Endothelial cell of hepatic sinusoid (primary cell): ENCODE data around the gene GOLGA7B.

Source experiments
- in situ Hi-C: cut with HindIII; loops from 2 replicates; pipeline ENCODE4 v1.10.0; 2017; ENCODE audit warnings: low sequenced_read_pairs

Gene GOLGA7B

GRCh38 chr10:97915346-97916131, 65.9 kb downstream of the GOLGA7B start:
- in situ Hi-C loops, result no loop called here

- in situ Hi-C loops, result no loop called here
Observed at GRCh38 chr10:97916586-97916985, 66.9 kb downstream of the GOLGA7B start.

DNA sequence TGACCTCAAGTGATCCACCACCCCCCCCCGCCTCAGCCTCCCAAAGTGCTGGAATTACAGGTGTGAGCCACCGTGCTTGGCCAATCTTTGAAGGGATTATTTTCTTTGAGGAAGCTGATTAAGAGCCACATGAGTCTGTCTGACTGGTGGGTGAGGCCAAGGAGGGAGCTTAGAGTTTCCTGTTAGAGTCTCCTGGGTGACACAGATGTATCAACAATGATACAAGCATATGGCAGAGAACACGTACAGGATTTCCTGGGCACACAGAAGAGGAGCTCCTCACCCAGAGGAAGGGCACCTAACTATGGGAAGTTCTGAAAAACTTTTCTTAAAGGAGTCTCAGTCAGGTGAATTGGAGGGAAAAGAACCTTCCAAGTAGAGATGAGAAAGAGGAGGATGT, 69.4 kb downstream of the GOLGA7B start:
- in situ Hi-C loops, result no loop called here

DNA sequence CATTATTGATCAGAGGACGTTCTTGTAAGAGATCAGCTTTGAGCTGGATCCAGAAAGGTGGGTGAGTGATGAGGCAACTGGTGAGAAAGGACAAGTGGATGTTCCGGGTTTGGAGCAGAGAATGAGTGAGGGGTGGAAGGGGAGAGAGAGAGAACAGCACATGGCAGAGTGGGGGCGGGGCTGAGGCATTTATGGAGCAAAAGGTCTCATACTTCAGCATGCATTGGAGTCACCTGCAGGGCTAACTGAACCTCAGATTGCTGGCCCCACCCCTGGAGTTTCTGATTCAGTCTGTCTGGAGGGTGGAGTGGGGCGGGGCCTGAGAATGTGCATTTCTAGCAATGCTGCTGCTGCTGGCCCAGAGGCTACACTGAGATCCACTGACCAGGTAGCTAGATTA, 71.2 kb downstream of the GOLGA7B start:
- in situ Hi-C loops, result no loop called here
